WI38 (cell line): Measurements from ENCODE around the gene NDUFA7.
"Not testable (repeated sequence)": the region's sequence is repeated elsewhere in the genome, so short reads cannot be mapped to it uniquely, and the experiment has no call there.

Experiments used
- H3K4me3 ChIP-seq: 2 replicates; pipeline ENCODE4 v1.5.1; 2011; ENCODE audit warnings: low read depth, mild to moderate bottlenecking, control low read depth, low read length
- TF ChIP-seq, protein P1 (sequence below): IDR thresholded peaks from 2 replicates; pipeline ENCODE4 v1.5.1; 2012; ENCODE audit warnings: low read depth, mild to moderate bottlenecking, control low read depth, low read length

The NDUFA7 gene

DNA sequence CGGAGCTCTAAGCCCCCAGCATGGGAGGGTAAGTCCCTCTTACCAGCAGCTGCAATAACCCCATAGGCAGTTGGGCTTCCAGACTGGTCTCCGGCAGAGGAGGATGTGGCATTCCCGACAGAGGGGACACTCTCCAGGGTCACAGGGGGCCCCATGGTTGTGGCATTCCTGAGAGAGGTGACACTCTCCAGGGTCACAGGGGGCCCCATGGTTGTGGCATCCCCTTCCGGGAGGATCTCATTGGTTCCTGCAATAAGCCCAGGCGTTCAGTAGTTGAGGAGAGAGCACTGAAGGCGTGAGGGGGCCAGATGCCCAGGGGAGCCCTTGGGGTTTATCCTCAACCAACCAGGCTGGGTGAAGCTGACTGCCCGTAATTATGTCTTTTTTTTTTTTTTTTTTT is 18.4 kb downstream of the NDUFA7 start:
- TF ChIP-seq, protein P1, sequence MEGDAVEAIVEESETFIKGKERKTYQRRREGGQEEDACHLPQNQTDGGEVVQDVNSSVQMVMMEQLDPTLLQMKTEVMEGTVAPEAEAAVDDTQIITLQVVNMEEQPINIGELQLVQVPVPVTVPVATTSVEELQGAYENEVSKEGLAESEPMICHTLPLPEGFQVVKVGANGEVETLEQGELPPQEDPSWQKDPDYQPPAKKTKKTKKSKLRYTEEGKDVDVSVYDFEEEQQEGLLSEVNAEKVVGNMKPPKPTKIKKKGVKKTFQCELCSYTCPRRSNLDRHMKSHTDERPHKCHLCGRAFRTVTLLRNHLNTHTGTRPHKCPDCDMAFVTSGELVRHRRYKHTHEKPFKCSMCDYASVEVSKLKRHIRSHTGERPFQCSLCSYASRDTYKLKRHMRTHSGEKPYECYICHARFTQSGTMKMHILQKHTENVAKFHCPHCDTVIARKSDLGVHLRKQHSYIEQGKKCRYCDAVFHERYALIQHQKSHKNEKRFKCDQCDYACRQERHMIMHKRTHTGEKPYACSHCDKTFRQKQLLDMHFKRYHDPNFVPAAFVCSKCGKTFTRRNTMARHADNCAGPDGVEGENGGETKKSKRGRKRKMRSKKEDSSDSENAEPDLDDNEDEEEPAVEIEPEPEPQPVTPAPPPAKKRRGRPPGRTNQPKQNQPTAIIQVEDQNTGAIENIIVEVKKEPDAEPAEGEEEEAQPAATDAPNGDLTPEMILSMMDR = no peak
- no peak overlapping the region for H3K4me3 ChIP-seq

DNA sequence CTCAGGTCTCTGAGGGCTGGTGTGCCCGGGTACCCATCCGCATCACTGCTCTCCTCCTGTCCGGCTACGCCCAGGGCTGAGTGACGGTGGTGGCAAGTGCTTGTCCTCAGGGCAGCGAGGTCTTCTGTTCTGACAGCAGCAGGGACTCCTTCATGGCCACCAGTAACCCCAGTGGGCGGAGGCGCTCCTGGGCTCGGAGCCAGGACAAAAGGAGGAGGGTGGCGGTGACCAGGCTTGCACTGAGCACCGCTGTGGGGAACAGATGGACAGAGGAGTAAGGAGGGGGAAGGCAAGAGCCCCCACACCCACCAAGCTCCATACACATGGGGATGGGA is 18.9 kb downstream of the NDUFA7 start:
- H3K4me3 ChIP-seq = no peak overlapping the region
- TF ChIP-seq, protein P1 = no peak

DNA sequence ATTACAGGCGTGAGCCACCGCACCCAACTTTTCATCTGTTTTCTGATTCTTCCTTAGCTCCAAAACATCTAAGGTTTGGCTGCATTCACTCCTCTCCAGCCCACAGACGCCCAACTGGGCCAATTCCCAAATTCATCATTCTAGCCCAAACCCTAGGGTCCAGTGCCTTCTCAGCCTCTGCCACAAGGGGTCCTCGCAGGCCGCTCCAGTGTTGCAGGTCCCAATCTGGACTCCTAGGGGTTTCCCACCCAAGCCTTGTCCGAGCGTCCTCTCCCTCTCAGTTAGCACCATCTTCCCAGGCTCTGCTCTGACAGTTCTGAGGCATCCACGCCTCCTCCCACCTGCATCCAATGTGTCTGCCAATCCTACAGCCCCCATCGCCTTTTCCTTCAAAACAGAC is 29.8 kb downstream of the NDUFA7 start:
- not testable (repeated sequence) for H3K4me3 ChIP-seq

DNA sequence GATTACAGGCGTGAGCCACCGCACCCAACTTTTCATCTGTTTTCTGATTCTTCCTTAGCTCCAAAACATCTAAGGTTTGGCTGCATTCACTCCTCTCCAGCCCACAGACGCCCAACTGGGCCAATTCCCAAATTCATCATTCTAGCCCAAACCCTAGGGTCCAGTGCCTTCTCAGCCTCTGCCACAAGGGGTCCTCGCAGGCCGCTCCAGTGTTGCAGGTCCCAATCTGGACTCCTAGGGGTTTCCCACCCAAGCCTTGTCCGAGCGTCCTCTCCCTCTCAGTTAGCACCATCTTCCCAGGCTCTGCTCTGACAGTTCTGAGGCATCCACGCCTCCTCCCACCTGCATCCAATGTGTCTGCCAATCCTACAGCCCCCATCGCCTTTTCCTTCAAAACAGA is 44.7 kb downstream of the NDUFA7 start:
- not testable (repeated sequence) for H3K4me3 ChIP-seq

DNA sequence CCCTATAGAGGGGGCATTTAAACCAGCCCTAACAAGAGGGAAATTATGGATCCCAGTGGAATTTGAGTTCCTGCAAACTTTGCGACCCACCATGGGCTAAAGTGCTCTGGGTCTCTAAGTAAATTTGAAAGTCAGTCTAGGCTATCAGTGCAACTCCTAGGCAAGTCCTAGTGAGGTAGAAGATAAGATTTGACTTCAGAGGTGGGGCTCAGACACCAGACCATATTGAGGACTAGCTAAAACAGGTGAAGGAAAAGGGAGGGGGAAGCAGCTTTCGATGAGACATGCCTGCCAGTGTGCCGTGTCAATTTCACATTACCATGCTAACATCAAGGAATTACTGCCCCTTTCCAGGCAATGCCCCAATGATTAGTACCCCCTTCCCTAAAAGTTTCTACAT is 51.5 kb downstream of the NDUFA7 start:
- TF ChIP-seq, protein P1 = no peak
- no peak overlapping the region for H3K4me3 ChIP-seq

DNA sequence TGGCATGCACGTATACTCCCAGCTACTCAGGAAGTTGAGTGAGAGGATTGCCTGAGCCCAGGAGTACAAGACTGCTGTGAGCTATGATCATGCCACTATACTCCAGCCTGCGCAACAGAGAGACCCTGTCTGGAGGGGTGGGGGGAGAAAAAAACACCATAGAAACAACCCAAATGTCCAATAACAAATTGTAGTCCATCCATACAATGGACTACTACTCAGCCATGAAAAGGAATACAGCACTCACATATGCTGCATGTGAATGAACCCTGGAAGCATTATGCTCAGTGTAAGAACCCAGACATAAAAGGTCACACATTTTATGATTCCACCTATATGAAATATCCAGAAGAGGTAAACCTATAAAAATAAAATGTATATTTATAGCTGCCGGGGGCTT is 55.3 kb downstream of the NDUFA7 start:
- TF ChIP-seq, protein P1 = no peak
- H3K4me3 ChIP-seq = no peak overlapping the region

DNA sequence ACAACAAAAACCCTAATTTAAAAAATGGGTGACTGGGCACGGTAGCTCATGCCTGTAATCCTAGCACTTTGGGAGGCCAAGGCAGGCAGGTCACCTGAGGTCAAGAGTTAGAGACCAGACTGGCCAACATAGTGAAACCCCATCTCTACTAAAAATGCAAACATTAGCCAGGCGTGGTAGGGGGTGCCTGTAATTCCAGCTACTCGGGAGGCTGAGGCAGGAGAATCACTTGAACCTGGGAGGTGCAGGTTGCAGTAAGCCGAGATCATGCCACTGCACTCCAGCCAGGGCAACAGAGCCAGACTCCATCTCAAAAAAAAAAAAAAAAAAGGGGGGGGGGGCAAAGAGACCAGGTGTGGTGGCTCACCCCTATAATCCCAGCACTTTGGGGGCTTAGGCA is 56.9 kb downstream of the NDUFA7 start:
- not testable (repeated sequence) for H3K4me3 ChIP-seq

DNA sequence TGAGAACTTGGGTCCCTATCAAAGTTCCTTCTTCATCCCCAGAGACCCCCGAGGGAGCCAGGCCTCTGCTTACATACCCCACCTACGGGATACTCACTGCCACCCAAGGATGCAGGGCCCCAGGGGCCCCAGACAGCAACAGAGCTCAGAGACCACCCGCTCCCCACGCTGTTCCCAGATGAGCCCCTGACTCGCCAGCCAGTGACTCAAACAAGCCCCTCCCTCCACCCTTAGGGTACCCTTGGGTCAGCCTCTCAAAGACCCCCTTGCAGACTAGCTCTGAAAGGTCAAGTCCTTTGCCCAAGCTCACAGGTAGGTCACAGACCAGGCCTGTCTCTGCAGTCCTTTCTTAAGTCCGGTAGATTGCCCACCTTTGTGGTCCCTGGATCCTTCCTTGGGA is 58.7 kb downstream of the NDUFA7 start:
- TF ChIP-seq, protein P1 = no peak
- H3K4me3 ChIP-seq = no peak overlapping the region

DNA sequence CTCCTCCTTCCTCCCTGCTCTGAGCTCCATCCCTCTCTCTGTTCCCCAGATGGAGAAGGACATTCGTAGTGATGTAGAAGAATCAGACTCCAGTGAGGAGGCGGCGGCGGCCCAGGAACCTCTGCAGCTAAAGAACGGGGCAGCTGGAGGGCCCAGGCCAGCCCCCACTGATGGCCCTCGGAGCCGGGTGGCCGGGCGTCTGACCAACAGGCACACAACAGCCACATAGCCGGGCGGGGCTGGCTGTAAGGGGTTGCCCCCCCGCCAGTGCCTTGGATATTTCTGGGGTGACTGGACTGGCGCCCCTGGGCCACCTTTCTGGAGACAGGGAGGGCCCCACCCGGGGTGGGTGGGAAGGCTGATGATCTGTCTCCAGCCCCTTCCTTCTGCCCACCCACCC is 59.3 kb downstream of the NDUFA7 start:
- no peak overlapping the region for H3K4me3 ChIP-seq
- TF ChIP-seq, protein P1 = no peak
